ENCODE results near the gene PSD2. TPM values are rescaled to one million over a fixed set of nuclear protein-coding genes. Genes with fewer than 3 reads are reported as not detected.

The PSD2 gene
- total RNA-seq, 1 experiment from 2014 or later: 0.04 TPM

GRCh38 chr5:139763280-139763929 is 32.2 kb upstream of the PSD2 start:
- DNase-seq (ENCODE audit: low spot score): no peak

DNA sequence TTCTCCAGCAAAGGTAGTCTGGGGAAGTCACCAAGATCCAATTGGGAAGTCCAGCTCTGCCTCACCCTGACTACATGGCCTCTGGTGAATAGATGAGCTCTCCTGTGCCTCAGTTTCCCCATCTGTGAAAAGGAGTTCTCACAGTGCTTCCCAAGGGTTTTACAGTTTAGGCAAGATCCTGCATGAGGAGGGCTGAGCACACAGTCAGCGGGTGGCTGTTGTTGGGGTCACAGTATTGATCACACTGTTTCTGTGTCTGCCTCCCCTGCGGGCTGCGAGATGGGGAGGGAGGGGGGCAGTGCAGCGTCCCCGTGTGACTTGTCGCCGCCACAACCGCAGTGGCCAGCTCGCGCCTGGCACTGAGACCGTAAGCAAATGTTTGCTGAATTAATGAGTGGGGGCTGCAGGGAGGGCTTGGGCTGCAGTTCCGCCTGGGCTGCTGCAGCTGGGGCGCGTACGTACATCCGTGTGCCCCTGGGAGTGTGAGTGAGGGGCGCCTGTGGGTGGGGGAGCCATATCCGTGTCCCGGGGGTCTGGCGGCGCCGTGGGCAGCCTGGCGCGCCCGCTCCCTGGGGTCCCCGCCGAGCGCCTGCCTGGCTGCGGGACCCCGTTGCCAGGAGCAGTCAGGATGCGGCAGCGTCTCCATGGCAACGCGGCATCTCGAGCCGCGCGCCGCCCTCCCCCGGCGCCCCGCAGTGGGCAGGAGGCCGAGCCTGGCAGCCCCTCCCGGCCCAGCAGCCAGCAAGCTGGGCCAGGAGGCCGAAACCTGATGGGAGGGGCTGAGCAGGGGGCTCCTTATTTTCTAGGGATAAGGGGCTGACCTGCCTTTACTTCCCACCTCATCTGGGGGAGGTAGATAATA is 31.4 kb upstream of the PSD2 start:
- no peak for DNase-seq (ENCODE audit: low spot score)

DNA sequence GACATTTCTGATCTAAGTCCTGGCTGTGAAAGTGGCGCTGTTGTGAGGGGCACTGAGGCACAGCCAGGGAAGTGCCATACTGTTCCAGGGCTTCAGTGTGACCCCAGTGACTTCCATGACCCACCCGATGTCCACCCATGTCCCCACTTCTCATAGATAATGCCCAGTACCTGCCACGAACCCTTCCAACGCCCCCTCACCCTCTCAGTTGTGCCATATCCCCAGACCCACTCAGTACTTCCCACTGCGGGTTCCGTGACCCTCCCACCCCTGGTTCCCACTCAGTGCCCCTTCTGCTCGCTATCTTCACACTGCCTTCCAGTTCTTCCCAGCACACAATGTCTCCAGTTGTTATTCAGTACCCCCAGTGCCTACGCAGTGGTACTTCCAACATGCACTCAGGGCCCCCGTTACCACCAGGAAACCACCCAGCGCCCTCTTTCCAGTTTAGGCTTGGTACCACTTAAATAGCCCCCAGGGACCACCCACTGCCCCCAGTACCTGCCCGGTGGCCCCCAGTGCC is 30.7 kb upstream of the PSD2 start:
- no peak for DNase-seq (ENCODE audit: low spot score)

DNA sequence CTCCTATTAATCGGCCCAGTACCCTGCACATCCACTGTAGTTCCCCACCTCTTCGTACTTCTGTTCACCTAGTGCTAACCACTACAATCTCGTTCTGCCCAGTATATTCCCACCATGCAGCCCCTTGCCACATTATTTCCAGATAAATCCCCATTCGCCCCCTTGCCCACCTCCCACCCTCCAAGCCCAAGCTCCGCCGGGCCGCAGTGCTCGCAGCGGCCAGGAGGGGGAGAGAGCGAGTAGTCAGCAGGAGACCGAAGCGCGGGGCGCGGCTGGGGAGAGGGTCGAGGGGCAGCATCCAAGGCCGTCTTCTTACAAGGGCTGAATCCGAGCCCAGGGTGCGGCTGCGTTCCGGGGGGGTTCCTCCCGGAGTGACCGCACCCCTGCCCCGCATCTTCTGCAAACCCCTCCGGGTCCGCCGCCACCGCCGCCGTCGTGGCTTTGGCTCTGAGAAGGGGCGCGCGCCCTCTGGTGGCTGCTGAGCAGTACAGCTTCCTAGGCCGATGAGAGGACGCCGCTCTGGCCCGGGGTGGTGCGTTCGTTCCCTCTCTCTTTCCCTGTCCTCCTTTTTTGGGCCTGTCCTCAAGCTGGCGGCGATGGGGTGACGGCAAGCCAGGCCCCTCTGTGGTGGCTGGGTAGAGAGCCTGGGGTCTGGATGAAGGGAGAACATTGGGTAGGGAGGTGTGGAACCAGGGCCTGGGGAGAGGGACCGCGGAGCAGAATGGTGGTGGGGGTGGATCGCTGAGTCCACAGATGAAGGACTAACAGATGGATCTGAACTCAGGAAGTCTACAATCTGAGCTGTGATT is 30.0 kb upstream of the PSD2 start:
- DNase-seq (ENCODE audit: low spot score): peak; percentile 54

- DNase-seq (ENCODE audit: low spot score): no peak
Measured at GRCh38 chr5:139767960-139768359, 27.6 kb upstream of the PSD2 start.

DNA sequence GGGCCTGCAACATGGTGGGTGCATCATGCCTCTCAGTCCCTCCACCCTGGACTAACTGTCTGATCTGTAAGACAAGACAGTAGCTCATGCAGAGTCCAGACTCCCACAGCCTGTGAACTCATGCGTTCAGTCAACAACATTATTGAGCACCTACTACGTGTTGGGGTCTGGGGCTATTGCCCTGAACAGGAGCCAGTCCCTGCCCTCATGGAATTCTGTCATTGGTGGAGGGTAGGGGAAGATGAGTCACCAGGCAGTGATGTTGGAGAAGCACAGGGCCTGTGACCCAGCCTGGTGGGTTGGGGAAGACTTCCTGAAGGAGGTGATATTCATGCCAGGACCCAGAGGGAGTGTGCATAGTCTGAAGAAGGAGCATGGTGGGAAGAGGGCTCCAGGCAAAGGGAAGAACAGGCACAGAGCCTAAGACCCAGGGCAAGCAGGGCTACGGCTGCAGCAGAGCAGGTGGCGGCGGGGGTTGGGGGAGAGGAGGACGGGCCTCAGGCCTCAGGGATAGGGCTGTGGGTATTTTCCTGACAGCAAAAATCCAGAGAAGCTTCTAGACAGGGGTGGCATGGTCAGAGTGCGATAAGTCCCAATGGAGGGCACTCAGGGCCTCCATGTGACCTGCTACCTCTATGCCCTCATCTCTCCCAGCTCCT is 26.7 kb upstream of the PSD2 start:
- DNase-seq (ENCODE audit: low spot score): no peak

GRCh38 chr5:139769477-139769876 is 26.1 kb upstream of the PSD2 start:
- no peak for DNase-seq (ENCODE audit: low spot score)

GRCh38 chr5:139770722-139771121 is 24.9 kb upstream of the PSD2 start:
- no peak for DNase-seq (ENCODE audit: low spot score)

- no peak for DNase-seq (ENCODE audit: low spot score)
Measured at GRCh38 chr5:139772089-139772791, 23.4 kb upstream of the PSD2 start.

DNA sequence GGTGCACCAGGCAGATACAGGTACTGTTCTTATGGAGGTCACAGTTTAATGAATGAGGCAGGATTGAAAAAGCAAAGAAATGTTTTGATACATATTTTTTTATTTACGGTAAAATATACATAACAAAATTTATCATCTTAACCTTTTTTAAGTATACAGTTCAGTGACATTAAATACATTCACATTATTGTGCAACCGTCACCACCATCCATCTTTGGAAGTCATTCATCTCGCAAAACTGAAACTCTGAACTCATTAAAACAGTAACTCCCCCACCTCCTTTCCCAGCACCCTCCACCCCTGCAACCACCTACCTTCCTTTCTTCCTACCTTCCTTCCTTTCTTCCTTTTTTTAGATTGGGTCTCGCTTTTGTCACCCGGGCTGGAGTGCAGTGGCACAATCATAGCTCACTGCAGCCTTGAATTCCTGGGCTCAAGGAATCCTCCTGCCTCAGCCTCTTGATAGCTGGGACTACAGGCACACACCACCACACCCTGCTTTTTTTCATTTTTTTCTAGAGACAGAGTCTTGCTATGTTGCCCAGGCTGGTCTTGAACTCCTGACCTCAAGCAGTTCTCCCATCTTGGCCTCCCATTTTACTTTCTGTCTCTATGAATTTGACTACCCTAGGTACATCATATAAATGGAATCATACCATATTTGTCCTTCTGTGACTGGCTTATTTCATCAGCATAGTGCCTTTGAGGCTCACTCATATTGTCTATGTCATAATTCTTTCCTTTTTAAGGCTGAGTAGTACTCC is 22.5 kb upstream of the PSD2 start:
- no peak for DNase-seq (ENCODE audit: low spot score)

GRCh38 chr5:139774980-139775661 is 20.5 kb upstream of the PSD2 start:
- peak; percentile 52 for DNase-seq (ENCODE audit: low spot score)

- DNase-seq (ENCODE audit: low spot score): no peak
Measured at GRCh38 chr5:139775872-139776271, 19.7 kb upstream of the PSD2 start.

- DNase-seq (ENCODE audit: low spot score): no peak
Measured at GRCh38 chr5:139776861-139777260, 18.7 kb upstream of the PSD2 start.

DNA sequence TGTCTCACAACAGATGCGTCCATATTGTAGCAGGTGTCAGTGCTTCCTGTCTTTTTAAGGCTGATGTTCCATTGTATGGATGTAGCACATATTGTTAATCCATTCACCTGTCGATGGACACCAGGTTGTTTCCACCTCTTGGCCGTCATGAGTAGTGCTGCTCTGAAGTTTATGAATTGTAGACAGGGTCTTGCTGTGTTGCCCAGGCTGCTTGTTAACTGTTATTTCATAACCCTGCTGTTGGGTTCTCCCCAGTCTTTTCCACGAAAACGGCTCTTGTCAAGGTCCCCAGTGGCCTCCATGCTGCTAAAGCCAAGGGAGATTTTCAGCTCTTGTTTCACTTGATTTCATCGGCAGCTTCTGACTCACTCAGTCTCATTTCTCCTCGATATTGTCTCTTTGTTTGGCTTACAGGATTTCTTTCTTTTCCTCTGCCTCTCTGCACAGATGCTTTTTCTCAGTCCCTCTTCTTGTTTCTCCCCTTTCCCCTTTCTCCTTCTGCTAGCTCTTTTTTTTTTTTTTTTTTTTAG is 12.1 kb upstream of the PSD2 start:
- DNase-seq (ENCODE audit: low spot score): no peak

GRCh38 chr5:139784488-139784887 is 11.1 kb upstream of the PSD2 start:
- no peak for DNase-seq (ENCODE audit: low spot score)

DNA sequence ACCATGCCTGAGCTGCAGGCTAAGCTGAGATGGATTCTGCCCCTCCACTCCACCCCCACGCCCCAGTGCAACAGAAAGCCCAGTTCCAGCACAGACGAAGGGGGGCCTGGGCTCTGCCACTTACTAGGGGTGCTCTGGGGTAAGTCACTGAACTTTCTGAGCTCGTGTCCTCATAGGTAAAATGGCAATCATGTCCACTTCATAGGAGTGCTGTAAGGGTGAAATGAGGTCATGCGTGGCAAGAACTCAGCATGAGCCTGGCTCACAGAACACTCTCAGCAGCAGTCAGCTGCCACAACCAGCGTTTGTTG is 8.4 kb upstream of the PSD2 start:
- no peak for DNase-seq (ENCODE audit: low spot score)

DNA sequence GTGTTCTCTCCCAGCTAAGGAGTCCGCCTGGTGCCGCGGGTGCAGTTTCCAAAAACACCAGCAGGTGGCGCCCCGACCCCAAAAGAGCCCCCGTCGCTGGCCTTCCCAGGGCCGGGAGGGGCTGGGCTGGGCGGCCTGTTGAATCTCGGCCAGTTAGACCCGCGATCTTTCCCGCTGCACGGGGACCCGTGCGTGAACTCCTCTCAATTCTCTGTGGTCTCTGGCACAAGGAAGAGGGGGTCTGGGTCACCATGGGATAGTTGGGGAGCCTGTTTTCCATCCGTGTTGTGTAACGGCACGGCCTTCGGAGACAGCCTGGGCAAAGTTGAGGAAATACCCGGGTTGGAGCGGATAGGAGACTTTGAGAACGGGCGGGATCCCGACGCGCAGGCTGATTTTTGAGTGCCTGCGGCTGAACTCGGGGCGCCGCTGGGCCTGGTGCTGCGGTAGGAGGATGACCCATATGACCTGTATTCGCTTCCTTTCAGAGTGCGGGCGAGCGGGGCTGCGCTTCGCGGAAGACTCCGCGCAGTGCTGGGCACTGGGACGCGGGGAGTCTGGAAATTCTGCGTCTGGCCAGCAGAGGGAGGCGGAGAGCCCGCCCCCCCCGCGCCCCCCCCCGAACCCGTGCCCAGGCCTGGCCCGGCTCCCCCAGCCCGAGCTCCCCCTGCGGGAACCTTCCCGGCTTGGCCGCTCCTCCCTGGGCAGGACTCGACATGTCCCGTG is 7.9 kb upstream of the PSD2 start:
- peak; percentile 53 for DNase-seq (ENCODE audit: low spot score)

DNA sequence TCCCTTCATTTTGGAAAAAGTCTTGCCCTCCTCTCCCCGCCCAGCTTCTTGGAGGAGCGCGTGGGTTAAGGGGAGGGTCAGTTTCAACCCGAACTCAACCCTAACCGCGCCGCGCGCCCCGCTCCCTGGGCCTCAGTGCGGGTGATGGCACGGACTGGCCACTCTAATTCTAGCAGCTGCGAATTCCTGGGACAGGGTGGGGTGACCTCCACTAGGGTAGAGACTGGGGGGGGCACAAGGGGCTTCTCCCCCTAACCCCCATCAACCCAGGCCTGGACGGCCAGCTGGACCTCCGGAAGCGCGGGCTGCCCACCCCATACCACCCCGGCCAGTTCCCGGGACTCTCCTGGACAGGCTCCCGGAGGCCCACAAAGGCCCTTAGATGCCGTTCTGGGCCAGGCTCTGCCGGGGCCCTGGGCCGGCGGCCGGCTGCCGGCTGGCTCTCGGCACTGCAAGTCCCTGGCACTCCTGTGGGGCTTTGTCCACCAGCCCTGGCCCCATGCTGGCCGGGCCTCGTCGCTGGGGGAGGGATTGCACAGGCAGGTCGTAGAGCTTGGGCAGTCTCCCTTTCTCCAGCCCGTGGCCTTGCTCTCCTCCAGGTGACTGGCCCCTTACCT is 7.2 kb upstream of the PSD2 start:
- DNase-seq (ENCODE audit: low spot score): no peak
